Measurements from ENCODE around the gene CAPZA1. TPM values are rescaled to one million over a fixed set of nuclear protein-coding genes. Genes with fewer than 3 reads are reported as not detected.

Gene CAPZA1
- total and polyA plus RNA-seq, 2 of the 8 experiments (the other 6 are each of a cell fraction or from before 2014, with no cell fraction given): 48.9 to 107 TPM

- TF ChIP-seq CHD7 (IDR thresholded peaks at IDR 0.05; ENCODE audit: insufficient replicate concordance, low read length) (no peak), SIX5 (IDR thresholded peaks at IDR 0.05; ENCODE audit: low read depth, low read length) (no peak), SUZ12 (IDR thresholded peaks at IDR 0.05; ENCODE audit: low read length) (no peak), CBX5 (IDR thresholded peaks at IDR 0.05; ENCODE audit: low read depth, low read length) (no peak), EP300 (IDR thresholded peaks at IDR 0.05; ENCODE audit: borderline replicate concordance in 1 of 2, low read depth in 2 of 2, low read length in 2 of 2) (no peak), SAP30 (IDR thresholded peaks at IDR 0.05; ENCODE audit: insufficient read depth, insufficient replicate concordance, low read length) (no peak), CREB1 (IDR thresholded peaks at IDR 0.05) (no peak), KDM5A (IDR thresholded peaks at IDR 0.05; ENCODE audit: low read length) (no peak), TAF1 (IDR thresholded peaks at IDR 0.05; ENCODE audit: low read depth, low read length) (no peak), GABPA (IDR thresholded peaks at IDR 0.05; ENCODE audit: borderline replicate concordance, insufficient read depth, low read length) (no peak), JUND (IDR thresholded peaks at IDR 0.05; ENCODE audit: low read length) (no peak), POLR2A (IDR thresholded peaks at IDR 0.05; ENCODE audit: control extremely low read depth in 1 of 2, low read depth in 2 of 2, low read length in 2 of 2) (no peak)
These were observed 14.7 kb downstream of the CAPZA1 start (continued) for GRCh38 chr1:112634367-112634766.
